ENCODE measurements around the gene CNNM2. TPM values are rescaled to one million over a fixed set of nuclear protein-coding genes. Genes with fewer than 3 reads are reported as not detected.

CNNM2 gene
- total RNA-seq, 1 donor from 2014 or later = 7.5 TPM

Other genes starting within 250 kb of the CNNM2 start
- 11.1 and 12.2 TPM in 2 replicates for gene ARL3, start 203.9 kb upstream of the CNNM2 start, total RNA-seq
- 52.2 and 54.0 TPM in 2 replicates for gene SFXN2, start 203.7 kb upstream of the CNNM2 start, total RNA-seq
- 18.0 and 19.9 TPM in 2 replicates for gene WBP1L, start 174.3 kb upstream of the CNNM2 start, total RNA-seq
- not detected in 2 replicates for gene CYP17A1, start 80.9 kb upstream of the CNNM2 start, total RNA-seq
- gene BORCS7, start 64.0 kb upstream of the CNNM2 start, total RNA-seq = 10.4 and 10.7 TPM in 2 replicates
- gene AS3MT, start 48.8 kb upstream of the CNNM2 start, total RNA-seq = 0.18 and 0.50 TPM in 2 replicates